ENCODE measurements around the gene PGBD1.

DNA sequence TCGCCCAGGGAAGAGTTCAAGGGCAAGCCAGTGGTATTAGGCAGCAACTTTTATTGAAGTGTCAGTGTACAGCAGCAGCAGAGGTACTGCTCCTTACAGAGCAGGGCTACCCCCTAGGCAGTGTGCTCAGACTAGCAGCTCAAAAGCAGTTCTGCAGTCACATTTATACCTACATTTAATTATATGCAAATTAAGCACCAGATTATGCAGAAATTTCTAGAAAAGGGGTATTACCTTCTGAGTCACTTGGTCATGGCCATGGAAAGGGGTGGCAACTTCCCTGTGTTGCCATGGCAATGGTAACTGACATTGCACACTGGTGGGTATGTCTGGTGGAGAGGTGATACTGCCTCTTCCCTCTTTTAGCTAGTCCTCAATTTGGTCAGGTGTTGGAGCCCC lies 27.3 kb upstream of the PGBD1 start:
- TF ChIP-seq, protein P1, sequence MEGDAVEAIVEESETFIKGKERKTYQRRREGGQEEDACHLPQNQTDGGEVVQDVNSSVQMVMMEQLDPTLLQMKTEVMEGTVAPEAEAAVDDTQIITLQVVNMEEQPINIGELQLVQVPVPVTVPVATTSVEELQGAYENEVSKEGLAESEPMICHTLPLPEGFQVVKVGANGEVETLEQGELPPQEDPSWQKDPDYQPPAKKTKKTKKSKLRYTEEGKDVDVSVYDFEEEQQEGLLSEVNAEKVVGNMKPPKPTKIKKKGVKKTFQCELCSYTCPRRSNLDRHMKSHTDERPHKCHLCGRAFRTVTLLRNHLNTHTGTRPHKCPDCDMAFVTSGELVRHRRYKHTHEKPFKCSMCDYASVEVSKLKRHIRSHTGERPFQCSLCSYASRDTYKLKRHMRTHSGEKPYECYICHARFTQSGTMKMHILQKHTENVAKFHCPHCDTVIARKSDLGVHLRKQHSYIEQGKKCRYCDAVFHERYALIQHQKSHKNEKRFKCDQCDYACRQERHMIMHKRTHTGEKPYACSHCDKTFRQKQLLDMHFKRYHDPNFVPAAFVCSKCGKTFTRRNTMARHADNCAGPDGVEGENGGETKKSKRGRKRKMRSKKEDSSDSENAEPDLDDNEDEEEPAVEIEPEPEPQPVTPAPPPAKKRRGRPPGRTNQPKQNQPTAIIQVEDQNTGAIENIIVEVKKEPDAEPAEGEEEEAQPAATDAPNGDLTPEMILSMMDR (IDR thresholded peaks at IDR 0.05), result no peak
- TF ChIP-seq EZH2phosphoT487 (IDR thresholded peaks at IDR 0.05; ENCODE audit: borderline replicate concordance, low read depth) (no peak), TEAD4 (IDR thresholded peaks at IDR 0.05; ENCODE audit: borderline replicate concordance, insufficient read depth) (no peak), RXRA (IDR thresholded peaks at IDR 0.05; ENCODE audit: borderline replicate concordance, low read depth) (no peak), JUND (IDR thresholded peaks at IDR 0.05) (no peak), EP300 (IDR thresholded peaks at IDR 0.05; ENCODE audit: borderline replicate concordance in 1 of 2, low read depth in 1 of 2, low read length in 1 of 2) (no peak), GABPA (IDR thresholded peaks at IDR 0.05; ENCODE audit: low read depth) (no peak), POLR2AphosphoS5 (IDR thresholded peaks at IDR 0.05; ENCODE audit: low read depth, low read length) (no peak)
- TF ChIP-seq, protein P2, sequence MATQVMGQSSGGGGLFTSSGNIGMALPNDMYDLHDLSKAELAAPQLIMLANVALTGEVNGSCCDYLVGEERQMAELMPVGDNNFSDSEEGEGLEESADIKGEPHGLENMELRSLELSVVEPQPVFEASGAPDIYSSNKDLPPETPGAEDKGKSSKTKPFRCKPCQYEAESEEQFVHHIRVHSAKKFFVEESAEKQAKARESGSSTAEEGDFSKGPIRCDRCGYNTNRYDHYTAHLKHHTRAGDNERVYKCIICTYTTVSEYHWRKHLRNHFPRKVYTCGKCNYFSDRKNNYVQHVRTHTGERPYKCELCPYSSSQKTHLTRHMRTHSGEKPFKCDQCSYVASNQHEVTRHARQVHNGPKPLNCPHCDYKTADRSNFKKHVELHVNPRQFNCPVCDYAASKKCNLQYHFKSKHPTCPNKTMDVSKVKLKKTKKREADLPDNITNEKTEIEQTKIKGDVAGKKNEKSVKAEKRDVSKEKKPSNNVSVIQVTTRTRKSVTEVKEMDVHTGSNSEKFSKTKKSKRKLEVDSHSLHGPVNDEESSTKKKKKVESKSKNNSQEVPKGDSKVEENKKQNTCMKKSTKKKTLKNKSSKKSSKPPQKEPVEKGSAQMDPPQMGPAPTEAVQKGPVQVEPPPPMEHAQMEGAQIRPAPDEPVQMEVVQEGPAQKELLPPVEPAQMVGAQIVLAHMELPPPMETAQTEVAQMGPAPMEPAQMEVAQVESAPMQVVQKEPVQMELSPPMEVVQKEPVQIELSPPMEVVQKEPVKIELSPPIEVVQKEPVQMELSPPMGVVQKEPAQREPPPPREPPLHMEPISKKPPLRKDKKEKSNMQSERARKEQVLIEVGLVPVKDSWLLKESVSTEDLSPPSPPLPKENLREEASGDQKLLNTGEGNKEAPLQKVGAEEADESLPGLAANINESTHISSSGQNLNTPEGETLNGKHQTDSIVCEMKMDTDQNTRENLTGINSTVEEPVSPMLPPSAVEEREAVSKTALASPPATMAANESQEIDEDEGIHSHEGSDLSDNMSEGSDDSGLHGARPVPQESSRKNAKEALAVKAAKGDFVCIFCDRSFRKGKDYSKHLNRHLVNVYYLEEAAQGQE (IDR thresholded peaks at IDR 0.05; ENCODE audit: low read depth, low read length), result no peak
- TF ChIP-seq, protein P3, sequence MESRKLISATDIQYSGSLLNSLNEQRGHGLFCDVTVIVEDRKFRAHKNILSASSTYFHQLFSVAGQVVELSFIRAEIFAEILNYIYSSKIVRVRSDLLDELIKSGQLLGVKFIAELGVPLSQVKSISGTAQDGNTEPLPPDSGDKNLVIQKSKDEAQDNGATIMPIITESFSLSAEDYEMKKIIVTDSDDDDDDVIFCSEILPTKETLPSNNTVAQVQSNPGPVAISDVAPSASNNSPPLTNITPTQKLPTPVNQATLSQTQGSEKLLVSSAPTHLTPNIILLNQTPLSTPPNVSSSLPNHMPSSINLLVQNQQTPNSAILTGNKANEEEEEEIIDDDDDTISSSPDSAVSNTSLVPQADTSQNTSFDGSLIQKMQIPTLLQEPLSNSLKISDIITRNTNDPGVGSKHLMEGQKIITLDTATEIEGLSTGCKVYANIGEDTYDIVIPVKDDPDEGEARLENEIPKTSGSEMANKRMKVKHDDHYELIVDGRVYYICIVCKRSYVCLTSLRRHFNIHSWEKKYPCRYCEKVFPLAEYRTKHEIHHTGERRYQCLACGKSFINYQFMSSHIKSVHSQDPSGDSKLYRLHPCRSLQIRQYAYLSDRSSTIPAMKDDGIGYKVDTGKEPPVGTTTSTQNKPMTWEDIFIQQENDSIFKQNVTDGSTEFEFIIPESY (IDR thresholded peaks at IDR 0.05; ENCODE audit: borderline replicate concordance, low read depth), result no peak
